UCSD-AML1 (cell line): ENCODE results near the gene KLHL11.
"Not testable (repeated sequence)": the region's sequence is repeated elsewhere in the genome, so short reads cannot be mapped to it uniquely, and the experiment has no call there.

Experiments used
- DNase-seq: peaks from one replicate; lab custom pipeline; 2025; ENCODE audit not compliant: unreplicated experiment; lab: John Stamatoyannopoulos, UW

KLHL11 gene

GRCh38 chr17:41891135-41892020, 26.2 kb upstream of the KLHL11 start:
- DNase-seq = no peak

- DNase-seq = no peak
Measured at GRCh38 chr17:41888332-41888965, 23.2 kb upstream of the KLHL11 start.

GRCh38 chr17:41885733-41886132, 20.5 kb upstream of the KLHL11 start:
- DNase-seq = no peak

- no peak for DNase-seq
Measured at GRCh38 chr17:41882756-41883155, 17.5 kb upstream of the KLHL11 start.

GRCh38 chr17:41880130-41880529, 14.9 kb upstream of the KLHL11 start:
- no peak for DNase-seq

GRCh38 chr17:41874293-41874670, 9.1 kb upstream of the KLHL11 start:
- not testable (repeated sequence) for DNase-seq

- no peak for DNase-seq
Measured at GRCh38 chr17:41873559-41874292, 8.5 kb upstream of the KLHL11 start.

GRCh38 chr17:41871789-41872188, 6.6 kb upstream of the KLHL11 start:
- no peak for DNase-seq

- no peak for DNase-seq
Measured at GRCh38 chr17:41870627-41871026, 5.4 kb upstream of the KLHL11 start.

GRCh38 chr17:41870097-41870496, 4.9 kb upstream of the KLHL11 start:
- DNase-seq = no peak

GRCh38 chr17:41869426-41869825, 4.2 kb upstream of the KLHL11 start:
- no peak for DNase-seq

GRCh38 chr17:41868568-41868967, 3.3 kb upstream of the KLHL11 start:
- no peak for DNase-seq

GRCh38 chr17:41865596-41865893, 322 bp upstream of the KLHL11 start:
- no peak for DNase-seq

GRCh38 chr17:41864498-41864835, 756 bp downstream of the KLHL11 start:
- no peak for DNase-seq

GRCh38 chr17:41863074-41863848, 2.0 kb downstream of the KLHL11 start:
- no peak for DNase-seq

- DNase-seq = no peak
Measured at GRCh38 chr17:41860254-41860931, 4.8 kb downstream of the KLHL11 start.

- DNase-seq = not testable (repeated sequence)
Measured at GRCh38 chr17:41851382-41851781, 13.8 kb downstream of the KLHL11 start.

GRCh38 chr17:41849251-41849990, 15.8 kb downstream of the KLHL11 start:
- no peak for DNase-seq

- DNase-seq = no peak
Measured at GRCh38 chr17:41848788-41849187, 16.4 kb downstream of the KLHL11 start.

GRCh38 chr17:41844971-41845370, 20.3 kb downstream of the KLHL11 start:
- DNase-seq = no peak
